Ovary (tissue), 9 donors: ENCODE data around the gene KIF1A. TPM values are rescaled to one million over a fixed set of nuclear protein-coding genes. Genes with fewer than 3 reads are reported as not detected.

Experiments
- DNase-seq, 5 donors: peaks; one replicate each; pipeline ENCODE4 v3.0.0-alpha.2; 2019 to 2020
- H3K27ac ChIP-seq, 2 donors: fragments of 200-600 bp; one replicate each; pipeline versions ENCODE4 v1.5.1 to v1.8.0; 2019 to 2022
- H3K27me3 ChIP-seq: fragments of 200-600 bp; one replicate; pipeline ENCODE4 v1.8.0; 2022
- H3K36me3 ChIP-seq: fragments of 200-600 bp; sonication (generic); one replicate; pipeline ENCODE4 v1.5.1; 2019
- H3K4me1 ChIP-seq: one replicate; pipeline ENCODE4 v1.8.1; 2013; ENCODE audit warnings: mild to moderate bottlenecking, moderate library complexity; ENCODE audit not compliant: insufficient read depth
- H3K4me3 ChIP-seq: fragments of 200-600 bp; sonication (generic); one replicate; pipeline ENCODE4 v1.5.1; 2017
- H3K9me3 ChIP-seq, 2 donors: fragments of 200-600 bp in 1 of 2; sonication (generic) in 1 of 2; one replicate each; pipeline versions ENCODE4 v1.5.1 to v1.8.1; 2013 to 2019; ENCODE audit warnings: mild to moderate bottlenecking in 1 of 2, moderate library complexity in 1 of 2
- CTCF ChIP-seq, 3 donors: fragments of 450-650 bp in 2 of 3; fragments of 200-600 bp in 1 of 3; IDR thresholded peaks; one replicate each; pipeline versions ENCODE4 v1.5.1 to v1.8.0; 2016 to 2022; ENCODE audit warnings: antibody characterized with exemption in 3 of 3, mild to moderate bottlenecking in 1 of 3
- EP300 ChIP-seq: sonication (generic); formaldehyde crosslinking; IDR thresholded peaks from one replicate; pipeline ENCODE4 v1.6.1; 2017; ENCODE audit warnings: antibody characterized with exemption
- POLR2A ChIP-seq: fragments of 450-650 bp; IDR thresholded peaks from one replicate; pipeline ENCODE4 v1.6.1; 2017; ENCODE audit warnings: antibody characterized with exemption, mild to moderate bottlenecking, moderate library complexity
- WGBS, 3 donors: extraction: QIAGEN DNeasy Blood & Tissue Kit in 1 of 3; methylation state at CpG; one replicate each; pipeline versions ENCODE4 v1.1.5 to v1.1.7; 2013 to 2017; 5-methylcytosine and 5-hydroxymethylcytosine counted together
- intact Hi-C, 4 donors: fragments of 100-400 bp; cut with DNase I; formaldehyde crosslinking; loops; one replicate each; pipeline versions ENCODE4 v1.11.0 to v1.15.1; 2022 to 2023
- polyA plus RNA-seq, 2 donors: library from polyadenylated mRNA; stranded (reverse); fragments of 200-250 nt in 1 of 2; fragments of 350-450 nt in 1 of 2; fragmentation: Illumina TruSeq in 1 of 2; extraction: RNeasy Lipid Tissue Mini Kit (QIAGEN cat#74804) in 1 of 2; gene quantifications; one replicate each; pipeline ENCODE4 v1.2.3, GENCODE V29; 2013 to 2014
- total RNA-seq, 7 donors: library from RNA; depleted of rRNA in 2 of 7; stranded (reverse); fragments of >200 nt in 2 of 7; fragmentation: NEBNext Ultra II Directional in 3 of 7; extraction: Animal tissue kit (Norgen Biotek cat#: 25700) in 3 of 7; gene quantifications; one replicate each; pipeline versions ENCODE4 v1.1.0 to v1.2.4, GENCODE V29; 2016 to 2023
- donor health status: DM: no; HTN: no; CAD: no; lungs with moderate emphysema.
- donor health status: DM: no; HTN: no; CAD: no.
- donor health status: Bipolar disorder and iron deficiency.
- donor health status: DM: yes; HTN: yes; CAD: no.
- donor health status: DM: no; HTN: no; CAD: no.
- donor health status: DM: yes; HTN: yes; CAD: no.

Gene KIF1A
- total and polyA plus RNA-seq, 9 donors: 0.48 to 4.4 (median 1.2) TPM

- no peaks in the 10 kb centered on the region for H3K36me3 ChIP-seq
- H3K4me1 ChIP-seq: no peaks in the 10 kb centered on the region
- DNase-seq: peak in 3 of 5 donors; percentile 16 to 39 (median 28)
- TF ChIP-seq POLR2A (no peak), EP300 (no peak), CTCF (IDR thresholded peaks at IDR 0.05) (no peak)
- H3K9me3 ChIP-seq: no peaks in the 10 kb centered on the region
- H3K4me3 ChIP-seq: no peak overlapping the region
- WGBS, 3 donors: 88 to 94% (median 91%) methylated on average over 14 to 19 of the region's 19 CpGs
- no peaks in the 10 kb centered on the region for H3K27me3 ChIP-seq
- H3K27ac ChIP-seq: peak overlapping the region in 1 of 2 donors; percentile 72
- intact Hi-C loops: no loop called here
These were observed 28.7 kb downstream of the KIF1A start for GRCh38 chr2:240791221-240791800.

- no peak for TF ChIP-seq POLR2A
- TF ChIP-seq EP300: no peak
- TF ChIP-seq CTCF (IDR thresholded peaks at IDR 0.05): no peak
- peak in 3 of 5 donors; percentile 6 to 37 (median 25) for DNase-seq
- intact Hi-C loops: no loop called here
- H3K9me3 ChIP-seq: no peaks in the 10 kb centered on the region
- no peaks in the 10 kb centered on the region for H3K36me3 ChIP-seq
- no peaks in the 10 kb centered on the region for H3K27me3 ChIP-seq
- no peaks in the 10 kb centered on the region for H3K4me1 ChIP-seq
- 93 to 96% (median 95%) methylated on average over 16 to 21 of the region's 21 CpGs for WGBS, 3 donors
- H3K27ac ChIP-seq: no peak overlapping the region
- no peak overlapping the region for H3K4me3 ChIP-seq
These were observed 29.4 kb downstream of the KIF1A start for GRCh38 chr2:240790370-240791220.

GRCh38 chr2:240789501-240790369 is 30.3 kb downstream of the KIF1A start:
- no peaks in the 10 kb centered on the region for H3K4me1 ChIP-seq
- H3K4me3 ChIP-seq: no peak overlapping the region
- peak in 3 of 5 donors; percentile 12 to 30 (median 17) for DNase-seq
- no peaks in the 10 kb centered on the region for H3K9me3 ChIP-seq
- H3K36me3 ChIP-seq: no peaks in the 10 kb centered on the region
- H3K27me3 ChIP-seq: no peaks in the 10 kb centered on the region
- TF ChIP-seq POLR2A (no peak), EP300 (no peak), CTCF (IDR thresholded peaks at IDR 0.05) (no peak)
- intact Hi-C loops: no loop called here
- WGBS, 3 donors: 90 to 93% (median 91%) methylated on average over 22 to 23 of the region's 23 CpGs
- no peak overlapping the region for H3K27ac ChIP-seq

- Histone ChIP-seq H3K9me3 (no peaks in the 10 kb centered on the region), H3K36me3 (no peaks in the 10 kb centered on the region), H3K27me3 (no peaks in the 10 kb centered on the region), H3K4me3 (no peak overlapping the region), H3K4me1 (no peaks in the 10 kb centered on the region), H3K27ac (no peak overlapping the region)
- WGBS, 3 donors: 87 to 90% (median 89%) methylated on average over 7 to 13 of the region's 13 CpGs
- TF ChIP-seq EP300 (no peak), CTCF (IDR thresholded peaks at IDR 0.05) (no peak), POLR2A (no peak)
- DNase-seq: peak in 3 of 5 donors; percentile 11 to 26 (median 12)
- intact Hi-C loops: no loop called here
These were observed 31.0 kb downstream of the KIF1A start for GRCh38 chr2:240789051-240789453.
